Ishikawa (cell line): ENCODE data around the gene EGFLAM.

Experiments
- CEBPB ChIP-seq: IDR thresholded peaks from 2 replicates; pipeline ENCODE4 v1.6.1; 2012
- CREB1 ChIP-seq: IDR thresholded peaks from 2 replicates; pipeline ENCODE4 v1.6.1; 2012; ENCODE audit warnings: low read depth
- EGR1 ChIP-seq: IDR thresholded peaks from 2 replicates; pipeline ENCODE4 v1.6.1; 2012
- EP300 ChIP-seq: IDR thresholded peaks from 2 replicates; pipeline ENCODE4 v1.6.1; 2012; ENCODE audit warnings: borderline replicate concordance
- FOXM1 ChIP-seq: IDR thresholded peaks from 2 replicates; pipeline ENCODE4 v1.6.1; 2012; ENCODE audit warnings: low read depth, borderline replicate concordance
- NFIC ChIP-seq: IDR thresholded peaks from 2 replicates; pipeline ENCODE4 v1.6.1; 2012
- RAD21 ChIP-seq: IDR thresholded peaks from 2 replicates; pipeline ENCODE4 v1.6.1; 2012; ENCODE audit warnings: low read depth
- TAF1 ChIP-seq: IDR thresholded peaks from 2 replicates; pipeline ENCODE4 v1.6.1; 2012; ENCODE audit warnings: low read depth, mild to moderate bottlenecking
- TCF12 ChIP-seq: IDR thresholded peaks from 2 replicates; pipeline ENCODE4 v1.6.1; 2012; ENCODE audit warnings: low read depth
- TEAD4 ChIP-seq: IDR thresholded peaks from 2 replicates; pipeline ENCODE4 v1.6.1; 2012
- YY1 ChIP-seq: IDR thresholded peaks from 2 replicates; pipeline ENCODE4 v1.6.1; 2012; ENCODE audit warnings: low read depth
- ZBTB7A ChIP-seq: IDR thresholded peaks from 2 replicates; pipeline ENCODE4 v1.6.1; 2012; ENCODE audit warnings: low read depth
- TF ChIP-seq, protein P1 (sequence below): IDR thresholded peaks from 2 replicates; pipeline ENCODE4 v1.6.1; 2012; ENCODE audit warnings: low read depth, mild to moderate bottlenecking
- TF ChIP-seq, protein P2 (sequence below): IDR thresholded peaks from 2 replicates; pipeline ENCODE4 v1.6.1; 2012
- TF ChIP-seq, protein P3 (sequence below): IDR thresholded peaks from 2 replicates; pipeline ENCODE4 v1.6.1; 2012

The EGFLAM gene

DNA sequence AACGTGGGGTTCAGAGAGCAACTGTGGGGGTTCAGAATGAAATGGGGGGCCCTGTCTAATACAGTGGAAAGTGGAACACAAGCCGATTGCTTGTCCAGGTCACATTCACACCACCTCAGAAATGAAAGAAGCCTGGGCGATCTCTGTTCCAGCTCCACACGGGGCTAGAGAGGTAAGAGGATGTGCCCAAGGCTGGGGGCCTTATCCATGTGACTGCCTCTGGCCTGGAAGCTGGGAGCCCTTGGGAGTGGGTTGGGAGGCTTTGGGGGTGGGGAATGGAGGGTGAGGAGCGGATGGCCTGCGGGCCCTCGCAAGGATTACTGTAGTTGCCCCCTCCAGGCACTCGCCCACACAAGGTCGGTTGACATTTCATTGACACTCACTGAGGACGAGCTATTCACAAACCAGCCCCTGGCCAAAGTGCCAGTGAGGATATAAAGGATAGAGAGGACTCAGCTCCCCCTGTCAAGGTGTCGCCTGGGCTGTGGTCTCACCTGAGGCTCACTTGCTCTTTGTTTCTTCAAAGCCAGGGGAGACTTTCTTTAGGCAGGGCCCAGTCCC lies 211.4 kb downstream of the EGFLAM start:
- TF ChIP-seq ZBTB7A (no peak), NFIC (no peak), TCF12 (no peak), TAF1 (no peak), EGR1 (no peak), EP300 (no peak)

DNA sequence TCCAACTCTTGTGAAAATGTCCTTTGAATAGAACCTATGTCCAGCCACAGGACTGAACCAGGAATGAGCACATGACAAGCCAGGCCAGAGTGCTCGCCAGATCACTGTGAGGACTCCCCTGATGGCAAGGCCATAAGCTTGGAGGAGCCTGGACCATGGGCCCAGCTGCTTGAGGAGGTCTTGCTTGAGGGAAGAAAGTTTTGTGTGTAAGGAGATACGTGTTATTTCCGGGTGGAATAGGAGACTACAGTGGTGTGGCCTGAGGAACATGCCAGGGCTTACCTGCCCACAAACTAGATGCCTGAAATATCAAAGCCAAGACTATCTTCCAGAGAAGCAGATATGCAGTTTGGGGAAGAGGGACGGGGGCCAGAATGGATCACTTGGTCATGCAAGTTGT lies 213.3 kb downstream of the EGFLAM start:
- TF ChIP-seq EP300, result no peak
- TF ChIP-seq CREB1, result no peak
- TF ChIP-seq ZBTB7A, result no peak
- no peak for TF ChIP-seq CEBPB
- TF ChIP-seq FOXM1, result no peak
- no peak for TF ChIP-seq NFIC
- no peak for TF ChIP-seq YY1
- TF ChIP-seq RAD21, result no peak
- TF ChIP-seq, protein P1, sequence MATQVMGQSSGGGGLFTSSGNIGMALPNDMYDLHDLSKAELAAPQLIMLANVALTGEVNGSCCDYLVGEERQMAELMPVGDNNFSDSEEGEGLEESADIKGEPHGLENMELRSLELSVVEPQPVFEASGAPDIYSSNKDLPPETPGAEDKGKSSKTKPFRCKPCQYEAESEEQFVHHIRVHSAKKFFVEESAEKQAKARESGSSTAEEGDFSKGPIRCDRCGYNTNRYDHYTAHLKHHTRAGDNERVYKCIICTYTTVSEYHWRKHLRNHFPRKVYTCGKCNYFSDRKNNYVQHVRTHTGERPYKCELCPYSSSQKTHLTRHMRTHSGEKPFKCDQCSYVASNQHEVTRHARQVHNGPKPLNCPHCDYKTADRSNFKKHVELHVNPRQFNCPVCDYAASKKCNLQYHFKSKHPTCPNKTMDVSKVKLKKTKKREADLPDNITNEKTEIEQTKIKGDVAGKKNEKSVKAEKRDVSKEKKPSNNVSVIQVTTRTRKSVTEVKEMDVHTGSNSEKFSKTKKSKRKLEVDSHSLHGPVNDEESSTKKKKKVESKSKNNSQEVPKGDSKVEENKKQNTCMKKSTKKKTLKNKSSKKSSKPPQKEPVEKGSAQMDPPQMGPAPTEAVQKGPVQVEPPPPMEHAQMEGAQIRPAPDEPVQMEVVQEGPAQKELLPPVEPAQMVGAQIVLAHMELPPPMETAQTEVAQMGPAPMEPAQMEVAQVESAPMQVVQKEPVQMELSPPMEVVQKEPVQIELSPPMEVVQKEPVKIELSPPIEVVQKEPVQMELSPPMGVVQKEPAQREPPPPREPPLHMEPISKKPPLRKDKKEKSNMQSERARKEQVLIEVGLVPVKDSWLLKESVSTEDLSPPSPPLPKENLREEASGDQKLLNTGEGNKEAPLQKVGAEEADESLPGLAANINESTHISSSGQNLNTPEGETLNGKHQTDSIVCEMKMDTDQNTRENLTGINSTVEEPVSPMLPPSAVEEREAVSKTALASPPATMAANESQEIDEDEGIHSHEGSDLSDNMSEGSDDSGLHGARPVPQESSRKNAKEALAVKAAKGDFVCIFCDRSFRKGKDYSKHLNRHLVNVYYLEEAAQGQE, result no peak
- no peak for TF ChIP-seq TAF1
- TF ChIP-seq TEAD4, result no peak
- TF ChIP-seq, protein P2, sequence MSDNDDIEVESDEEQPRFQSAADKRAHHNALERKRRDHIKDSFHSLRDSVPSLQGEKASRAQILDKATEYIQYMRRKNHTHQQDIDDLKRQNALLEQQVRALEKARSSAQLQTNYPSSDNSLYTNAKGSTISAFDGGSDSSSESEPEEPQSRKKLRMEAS, result no peak
- TF ChIP-seq, protein P3, sequence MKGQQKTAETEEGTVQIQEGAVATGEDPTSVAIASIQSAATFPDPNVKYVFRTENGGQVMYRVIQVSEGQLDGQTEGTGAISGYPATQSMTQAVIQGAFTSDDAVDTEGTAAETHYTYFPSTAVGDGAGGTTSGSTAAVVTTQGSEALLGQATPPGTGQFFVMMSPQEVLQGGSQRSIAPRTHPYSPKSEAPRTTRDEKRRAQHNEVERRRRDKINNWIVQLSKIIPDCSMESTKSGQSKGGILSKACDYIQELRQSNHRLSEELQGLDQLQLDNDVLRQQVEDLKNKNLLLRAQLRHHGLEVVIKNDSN, result no peak
- no peak for TF ChIP-seq EGR1
- TF ChIP-seq TCF12, result no peak

DNA sequence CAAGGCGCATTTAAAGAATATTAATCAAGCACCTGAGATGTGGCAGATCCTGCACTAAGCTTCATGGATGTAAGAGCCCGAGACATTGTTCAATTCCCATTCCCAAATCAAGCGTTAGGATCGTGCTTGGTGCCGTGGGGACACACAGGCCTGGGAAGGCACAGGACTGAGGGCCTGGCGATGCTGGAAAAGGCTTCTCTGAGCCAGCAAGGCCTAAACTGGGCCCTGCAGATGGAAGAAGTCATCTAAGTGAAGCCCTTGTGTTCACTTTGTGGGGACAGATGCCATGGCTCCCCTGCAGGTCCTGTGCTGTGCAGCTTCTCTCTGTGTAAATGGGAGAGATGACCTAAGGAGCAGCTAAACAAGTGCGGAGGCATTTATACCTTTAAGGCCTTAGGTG lies 214.2 kb downstream of the EGFLAM start:
- TF ChIP-seq ZBTB7A, result no peak
- no peak for TF ChIP-seq EGR1
- TF ChIP-seq EP300, result no peak

DNA sequence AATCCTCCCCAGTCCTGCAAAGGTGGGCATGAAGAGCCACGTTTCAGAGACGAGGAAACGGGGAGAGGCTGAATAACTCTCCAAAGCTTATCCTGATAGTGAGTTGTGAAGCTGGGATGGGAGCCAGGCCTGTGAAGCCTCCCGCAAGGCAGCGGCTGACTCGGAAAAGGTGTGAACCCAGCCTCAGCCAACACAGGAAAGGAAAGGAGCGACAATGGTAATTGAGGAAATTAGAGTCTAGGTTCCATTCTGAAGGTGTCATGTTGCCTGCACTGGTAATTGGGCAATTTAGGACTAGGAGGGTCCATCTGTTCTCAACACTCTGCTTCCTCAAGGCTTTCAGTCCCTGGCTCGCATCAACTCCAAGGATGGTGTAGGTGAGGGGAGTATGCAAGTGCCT lies 214.6 kb downstream of the EGFLAM start:
- TF ChIP-seq NFIC (no peak), ZBTB7A (no peak), CEBPB (no peak), FOXM1 (no peak), CREB1 (no peak), TEAD4 (no peak), EP300 (no peak), TAF1 (no peak)
- TF ChIP-seq, protein P1, result no peak
- TF ChIP-seq, protein P3, result no peak

DNA sequence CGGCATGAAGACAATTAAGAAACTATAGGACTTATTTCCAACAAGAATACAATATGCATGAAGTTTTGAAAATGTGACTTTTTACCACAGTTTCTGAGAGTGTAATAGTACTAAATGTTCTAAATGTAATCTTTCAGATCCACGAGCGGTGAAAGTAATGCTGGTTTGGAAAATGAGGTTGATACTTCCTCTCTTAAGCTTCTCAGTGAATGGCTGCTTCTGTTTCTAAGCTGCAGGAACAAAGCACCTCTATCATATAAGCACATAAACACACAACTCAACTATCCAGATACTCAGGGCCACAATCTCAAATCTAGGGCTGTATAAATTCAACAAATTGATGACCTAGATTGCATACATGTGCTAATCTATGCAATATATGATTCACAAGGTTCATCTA lies 219.8 kb downstream of the EGFLAM start:
- TF ChIP-seq CEBPB (no peak), EGR1 (no peak), TCF12 (no peak), TEAD4 (no peak), EP300 (no peak), FOXM1 (no peak), TAF1 (no peak)
- TF ChIP-seq, protein P2, result no peak
- TF ChIP-seq, protein P1, result no peak
